K562 (cell line): ENCODE measurements around the gene PRDM16. TPM values are rescaled to one million over a fixed set of nuclear protein-coding genes. Genes with fewer than 3 reads are reported as not detected.

Source experiments
- ATAC-seq: fragments of 200-7000 bp; cut with Tn5 transposase; 3 replicates; pipeline ENCODE4 v1.9.1; 2020; ENCODE audit warnings: moderate library complexity
- BruUV-seq: library from RNA; stranded (reverse); fragments of 400-500 nt; replicated peaks from 2 replicates; lab custom pipeline; 2021; lab: Mats Ljungman, UMichigan
- CTCF ChIA-PET: fragments of 300-600 bp; formaldehyde crosslinking; extraction: SDS; loops from one replicate; lab custom pipeline; 2021; ENCODE audit warnings: low intra/inter-chr PET ratio; lab: Yijun Ruan, JAX
- POLR2A ChIA-PET: fragments of 300-600, 350-650 bp; sonication (Branson Sonifier 250); formaldehyde crosslinking; extraction: SDS; loops from one replicate; lab custom pipeline; 2021; ENCODE audit warnings: antibody characterized with exemption, inconsistent platforms; lab: Yijun Ruan, JAX
- DNase-seq, 4 experiments: peaks; one replicate each; pipeline versions ENCODE4 v3.0.0 to v3.0.0-alpha.2; 2011 to 2018; ENCODE audit warnings: low spot score in 3 of 4, mixed read lengths in 3 of 4; ENCODE audit errors: extremely low read depth in 1 of 4
- FAIRE-seq: peaks from 2 replicates; lab custom pipeline; 2011; peaks lifted over from hg19 to GRCh38; lab: Jason Lieb, UNC
- H2AFZ ChIP-seq: 2 replicates; pipeline ENCODE4 v1.6.0; 2011; ENCODE audit warnings: low read depth, low read length, control low read depth, inconsistent platforms
- H3K27ac ChIP-seq: fragments of 200-600 bp; 3 replicates; pipeline ENCODE4 v1.8.0; 2011; ENCODE audit warnings: low read depth, mild to moderate bottlenecking, control low read depth, inconsistent platforms, low read length, moderate library complexity, mixed read lengths; ENCODE audit errors: extremely low read depth
- H3K27me3 ChIP-seq, 2 experiments: fragments of 300-600 bp in 1 of 2; 2 replicates in 1 of 2; 3 replicates in 1 of 2; pipeline versions ENCODE4 v1.6.0 to v1.8.0; 2011; ENCODE audit warnings: inconsistent platforms in 2 of 2, low read length in 2 of 2, mild to moderate bottlenecking in 1 of 2, mixed read lengths in 1 of 2, moderate library complexity in 1 of 2; ENCODE audit not compliant: control insufficient read depth in 2 of 2, insufficient read depth in 2 of 2
- H3K36me3 ChIP-seq: fragments of 300-600 bp; 3 replicates; pipeline ENCODE4 v1.8.0; 2011; ENCODE audit warnings: mild to moderate bottlenecking, low read length, inconsistent platforms; ENCODE audit not compliant: control insufficient read depth, insufficient read depth
- H3K4me1 ChIP-seq, 2 experiments: fragments of 200-600 bp in 1 of 2; replicated peaks in 1 of 2; 2 replicates in 1 of 2; 3 replicates in 1 of 2; pipeline versions ENCODE4 v1.5.1 to v1.8.0; 2011; ENCODE audit warnings: inconsistent platforms in 2 of 2, low read length in 2 of 2, mild to moderate bottlenecking in 1 of 2, mixed read lengths in 1 of 2, moderate library complexity in 1 of 2; ENCODE audit not compliant: control insufficient read depth in 2 of 2, insufficient read depth in 2 of 2
- H3K4me2 ChIP-seq: 2 replicates; pipeline ENCODE4 v1.6.1; 2011; ENCODE audit warnings: low read length, control low read depth, inconsistent platforms, mixed read lengths; ENCODE audit not compliant: insufficient read depth
- H3K4me3 ChIP-seq: fragments of 200-600 bp; sonication (generic), shearing (Covaris generic); 2 replicates; pipeline ENCODE4 v1.5.1; 2016; ENCODE audit warnings: control low read depth, inconsistent platforms
- H3K79me2 ChIP-seq: fragments of 200-600 bp; 3 replicates; pipeline ENCODE4 v1.8.0; 2011; ENCODE audit warnings: low read length, inconsistent platforms; ENCODE audit not compliant: control insufficient read depth, insufficient read depth
- H3K9ac ChIP-seq, 2 experiments: 2 replicates each; pipeline versions ENCODE4 v1.6.0 to v1.6.1; 2011; ENCODE audit warnings: low read depth in 2 of 2, low read length in 2 of 2, control low read depth in 1 of 2, inconsistent platforms in 1 of 2, mild to moderate bottlenecking in 1 of 2, mixed read lengths in 1 of 2; ENCODE audit not compliant: insufficient read depth in 1 of 2
- H3K9me1 ChIP-seq: one replicate; pipeline ENCODE4 v1.6.0; 2011; ENCODE audit warnings: inconsistent platforms, mild to moderate bottlenecking, low read length, moderate library complexity; ENCODE audit not compliant: control insufficient read depth, insufficient read depth
- H3K9me3 ChIP-seq: replicated peaks from 2 replicates; pipeline ENCODE4 v1.5.1; 2011; ENCODE audit warnings: low read depth, low read length, inconsistent platforms; ENCODE audit not compliant: control insufficient read depth, insufficient read depth
- H4K20me1 ChIP-seq: replicated peaks from 2 replicates; pipeline ENCODE4 v1.6.1; 2011; ENCODE audit warnings: low read length, inconsistent platforms, mixed read lengths; ENCODE audit not compliant: control insufficient read depth, insufficient read depth
- ZC3H4 ChIP-seq: sonication (generic); formaldehyde crosslinking; IDR thresholded peaks from 2 replicates; pipeline ENCODE4 v1.9.0; 2021; ENCODE audit warnings: missing genetic modification reagents, borderline replicate concordance
- WGBS: fragments of 100-300 bp; shearing (Covaris generic); methylation state at CpG from one replicate; pipeline ENCODE4 v1.1.6; 2016; ENCODE audit warnings: low coverage, mixed read lengths; ENCODE audit not compliant: insufficient coverage; ENCODE audit errors: missing lambda C conversion rate; 5-methylcytosine and 5-hydroxymethylcytosine counted together
- in situ Hi-C: fragments of 300-500 bp; cut with MboI; formaldehyde crosslinking; loops from 4 replicates; pipeline ENCODE4 v1.15.0; 2018; ENCODE audit warnings: inconsistent platforms, mixed read lengths
- intact Hi-C: fragments of 100-400 bp; cut with micrococcal nuclease; formaldehyde crosslinking; loops from 2 replicates; pipeline ENCODE4 v1.14.2; 2022
- polyA plus RNA-seq, 8 experiments: library from polyadenylated mRNA; depleted of rRNA in 4 of 8; stranded (reverse) in 5 of 8; unstranded in 3 of 8; fragments of >200 nt; fragmentation: Nextera tagmentation in 2 of 8; fragmentation: Illumina TruSeq in 1 of 8; extraction: Ambion mirVana in 2 of 8; extraction: Trizol in 1 of 8; gene quantifications; 2 replicates each; pipeline versions ENCODE4 v1.2.1 to v1.2.3, GENCODE V29; 2011 to 2014; ENCODE audit warnings: inconsistent platforms in 1 of 8, missing spikeins in 1 of 8
- total RNA-seq, 7 experiments: library from RNA; depleted of rRNA in 6 of 7; stranded (reverse); fragments of >200 nt in 6 of 7; fragmentation: Illumina TruSeq in 2 of 7; extraction: Trizol in 2 of 7; gene quantifications; 2 replicates each; pipeline versions ENCODE4 v1.2.1 to v1.2.3, GENCODE V29; 2011 to 2021; ENCODE audit warnings: low replicate concordance in 1 of 7
- TF ChIP-seq, protein P1 (sequence below): fragments of 250-450 bp; sonication (Bioruptor Pico); IDR thresholded peaks from 2 replicates; pipeline ENCODE4 v1.4.0; 2020; ENCODE audit warnings: borderline replicate concordance

PRDM16 gene
- total and polyA plus RNA-seq, 9 of the 15 experiments (the other 6 are each of a cell fraction or from before 2014, with no cell fraction given): 0.10 to 0.27 TPM; not detected in 7

DNA sequence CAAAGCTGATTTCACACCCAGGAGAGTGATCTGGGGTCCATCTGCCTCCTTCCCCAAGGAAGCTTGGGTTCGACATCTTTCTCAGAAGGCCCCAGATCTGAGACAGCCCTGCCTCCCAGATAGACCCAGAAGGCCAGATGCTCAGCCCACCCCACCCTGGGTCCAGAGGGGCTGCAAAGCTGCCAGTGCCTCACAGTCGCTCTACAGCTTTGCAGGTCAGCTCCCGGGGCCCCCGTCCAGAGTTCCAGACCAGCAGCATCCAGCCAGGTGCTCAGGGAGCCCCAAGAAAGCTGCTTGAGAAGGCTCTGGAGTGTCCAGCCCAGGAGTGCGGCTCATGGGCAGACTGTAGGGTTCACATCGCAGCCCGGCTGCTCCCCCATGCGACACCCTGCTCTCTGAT lies 242.7 kb downstream of the PRDM16 start:
- POLR2A ChIA-PET: no interaction called here
- CTCF ChIA-PET: no interaction called here

More for the DNA sequence above, 242.7 kb downstream of the PRDM16 start:
- in situ Hi-C loops: no loop called here
- DNase-seq (no peak), ATAC-seq (no peak), FAIRE-seq (no peak)
- H3K4me3 ChIP-seq: no peak overlapping the region
- H3K4me1 ChIP-seq: peaks cover 16 to 22% of the 10 kb centered on the region in 2 experiments
- intact Hi-C loops: no loop called here
- no peak overlapping the region for H3K9ac ChIP-seq
- no peak overlapping the region for H3K27ac ChIP-seq
- H3K79me2 ChIP-seq: no peaks in the 10 kb centered on the region
- no peaks in the 10 kb centered on the region for H3K9me3 ChIP-seq
- H2AFZ ChIP-seq: no peak overlapping the region
- H4K20me1 ChIP-seq: 0 out of 2 replicates have a peak, but pooled peaks cover 3% of the 10 kb centered on the region
- no peaks in the 10 kb centered on the region for H3K9me1 ChIP-seq
- H3K27me3 ChIP-seq: peaks cover 12 to 72% of the 10 kb centered on the region in 2 experiments; a peak in 4 of 5 replicates
- WGBS: 42% methylated on average over 7 of the region's 8 CpGs
- H3K36me3 ChIP-seq: no peaks in the 10 kb centered on the region
- TF ChIP-seq, protein P1, sequence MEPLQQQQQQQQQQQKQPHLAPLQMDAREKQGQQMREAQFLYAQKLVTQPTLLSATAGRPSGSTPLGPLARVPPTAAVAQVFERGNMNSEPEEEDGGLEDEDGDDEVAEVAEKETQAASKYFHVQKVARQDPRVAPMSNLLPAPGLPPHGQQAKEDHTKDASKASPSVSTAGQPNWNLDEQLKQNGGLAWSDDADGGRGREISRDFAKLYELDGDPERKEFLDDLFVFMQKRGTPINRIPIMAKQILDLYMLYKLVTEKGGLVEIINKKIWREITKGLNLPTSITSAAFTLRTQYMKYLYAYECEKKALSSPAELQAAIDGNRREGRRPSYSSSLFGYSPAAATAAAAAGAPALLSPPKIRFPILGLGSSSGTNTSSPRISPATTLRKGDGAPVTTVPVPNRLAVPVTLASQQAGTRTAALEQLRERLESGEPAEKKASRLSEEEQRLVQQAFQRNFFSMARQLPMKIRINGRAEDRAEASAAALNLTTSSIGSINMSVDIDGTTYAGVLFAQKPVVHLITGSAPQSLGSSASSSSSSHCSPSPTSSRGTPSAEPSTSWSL: 0 out of 2 replicates have a peak, but pooled peaks have one; percentile 44
- TF ChIP-seq ZC3H4 (CRISPR knock-in tag): no peak
- no TSS peak for BruUV-seq
- no peak overlapping the region for H3K4me2 ChIP-seq
